HG03457 (cell line): ENCODE results near the gene SPDYE2.
"Not testable (repeated sequence)": the region's sequence is repeated elsewhere in the genome, so short reads cannot be mapped to it uniquely, and the experiment has no call there.

Experiments
- ATAC-seq: cut with Tn5 transposase; IDR thresholded peaks from one replicate; pipeline ENCODE4 v1.9.1; 2021; ENCODE audit warnings: moderate number of reproducible peaks; ENCODE audit not compliant: unreplicated experiment

SPDYE2 gene

GRCh38 chr7:102599699-102600098, 48.7 kb downstream of the SPDYE2 start:
- not testable (repeated sequence) for ATAC-seq

DNA sequence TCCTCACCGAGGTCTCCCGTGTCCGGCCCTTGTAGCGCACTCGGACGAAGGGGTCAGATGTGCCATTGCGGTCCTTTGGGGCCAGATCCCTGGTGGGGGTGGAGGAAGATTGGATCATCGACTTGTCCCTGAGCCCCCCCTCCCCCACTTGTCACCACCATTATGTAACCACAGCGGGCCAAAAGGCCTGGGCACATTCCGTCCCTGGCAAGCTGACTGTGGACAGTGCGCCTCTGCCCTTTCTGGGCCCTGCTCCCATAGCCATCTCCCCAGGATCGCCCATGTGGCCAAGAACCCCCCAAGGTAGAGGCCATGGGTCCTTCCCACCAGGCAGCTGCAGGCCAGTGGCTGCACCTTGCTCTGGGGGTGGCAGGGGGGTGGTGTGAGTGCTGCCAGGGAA, 51.3 kb downstream of the SPDYE2 start:
- not testable (repeated sequence) for ATAC-seq

- ATAC-seq = not testable (repeated sequence)
Observed at GRCh38 chr7:102604431-102605145, 53.6 kb downstream of the SPDYE2 start.

GRCh38 chr7:102606848-102607247, 55.8 kb downstream of the SPDYE2 start:
- ATAC-seq = not testable (repeated sequence)

GRCh38 chr7:102609734-102610133, 58.7 kb downstream of the SPDYE2 start:
- not testable (repeated sequence) for ATAC-seq

DNA sequence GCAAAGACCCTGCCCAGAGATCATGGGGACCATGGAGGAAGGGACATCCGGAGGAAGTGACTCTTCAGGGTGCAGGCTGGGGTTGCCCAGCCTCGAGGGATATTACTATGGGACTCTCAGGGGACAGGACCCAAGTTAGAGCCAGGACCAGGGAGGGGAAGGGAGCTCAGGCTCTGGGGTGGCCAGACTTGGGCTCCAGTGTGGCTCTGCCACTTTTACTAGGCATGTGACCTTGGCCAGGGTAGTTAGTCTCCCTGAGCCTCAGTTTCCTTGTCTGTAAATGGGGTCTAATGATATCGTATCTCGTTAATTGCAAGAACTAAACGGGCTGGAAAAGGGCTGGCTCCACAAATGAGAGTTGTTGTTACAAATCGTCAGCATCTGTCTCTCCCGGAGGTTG, 59.4 kb downstream of the SPDYE2 start:
- ATAC-seq = not testable (repeated sequence)

- peak; percentile 25 for ATAC-seq
Observed at GRCh38 chr7:102611013-102611674, 60.1 kb downstream of the SPDYE2 start.

DNA sequence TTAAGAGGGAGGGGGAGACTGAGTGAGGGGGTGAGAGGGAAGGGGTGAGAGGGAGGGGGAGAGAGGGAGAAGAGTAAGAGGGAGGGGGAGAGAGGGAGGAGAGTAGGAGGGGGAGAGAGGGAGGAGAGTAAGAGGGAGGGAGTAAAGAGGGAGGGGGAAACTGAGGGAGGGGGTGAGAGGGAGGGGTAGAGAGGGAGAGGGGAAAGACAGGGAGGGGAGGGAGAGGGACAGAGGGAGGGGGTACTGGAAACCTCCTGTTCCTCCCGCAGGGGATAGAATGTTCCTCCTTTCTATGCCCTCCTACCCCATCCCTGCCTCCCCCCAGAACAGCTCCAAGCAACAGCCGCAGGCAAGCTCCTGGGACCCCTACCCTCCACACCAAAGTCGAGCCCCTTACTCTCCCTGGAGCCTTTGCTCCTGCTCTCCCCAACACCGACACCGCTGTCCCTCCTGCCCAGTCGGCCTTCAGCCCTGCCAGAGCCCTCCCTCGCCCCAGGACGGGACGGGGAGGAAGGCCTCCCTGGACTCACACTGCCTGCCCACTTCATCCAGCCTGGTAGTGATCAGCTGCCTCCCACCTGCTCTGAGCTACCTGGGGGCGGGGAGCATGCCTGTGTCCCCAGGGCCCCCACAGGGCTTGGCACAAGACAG, 60.8 kb downstream of the SPDYE2 start:
- not testable (repeated sequence) for ATAC-seq
